ENCODE measurements around the gene RFX1.
"Not testable (repeated sequence)": the region's sequence is repeated elsewhere in the genome, so short reads cannot be mapped to it uniquely, and the experiment has no call there.

The RFX1 gene

GRCh38 chr19:14006085-14006765 lies at the start of gene RFX1:
Gene RFX1 (minus strand): TSS chr19:14006320. CDS start chr19:13993843, 12,477 bp downstream.
- peak; percentile 100 for DNase-seq

GRCh38 chr19:14055396-14055795 lies 49.3 kb upstream of the RFX1 start:
- DNase-seq, result no peak

DNA sequence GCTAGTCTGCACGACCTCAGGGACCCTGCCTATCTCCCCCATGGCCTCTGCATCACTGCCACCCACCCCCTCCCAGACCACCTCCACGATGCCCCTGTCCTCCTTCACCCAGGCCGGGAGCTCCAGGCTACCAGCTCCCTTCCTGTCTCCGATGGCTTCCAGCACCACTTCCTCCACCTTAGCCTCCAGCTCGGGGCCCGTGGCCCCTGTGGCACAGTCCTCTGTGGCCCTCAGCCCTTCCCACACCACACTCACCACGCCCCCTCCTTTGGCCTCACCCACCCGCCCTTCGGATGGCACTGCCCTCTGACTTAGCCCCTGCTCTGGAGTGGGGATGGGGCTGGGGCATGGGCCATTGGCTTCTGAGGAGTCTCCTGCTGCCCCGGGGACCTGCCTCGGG lies 48.6 kb upstream of the RFX1 start:
- no peak for DNase-seq

DNA sequence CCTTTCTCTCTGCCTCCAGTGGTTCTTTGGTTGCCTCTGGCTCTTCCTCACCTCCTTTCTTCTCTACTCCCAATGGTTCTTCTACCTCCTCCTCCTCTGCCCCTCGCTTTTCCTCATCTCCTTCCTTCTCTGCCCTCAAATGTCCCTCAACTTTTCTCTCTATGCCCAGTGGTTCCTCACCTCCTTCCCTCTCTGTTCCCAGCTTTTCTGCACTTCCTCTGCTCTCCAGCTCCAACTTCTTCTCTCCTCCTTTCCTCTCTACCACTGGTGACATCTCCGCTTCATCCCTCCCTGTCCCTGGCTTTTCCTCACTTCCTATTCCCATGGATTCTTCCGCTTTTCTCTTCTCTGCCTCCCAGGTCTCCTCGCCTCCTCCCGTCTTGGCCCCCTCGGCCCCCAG lies 48.0 kb upstream of the RFX1 start:
- no peak for DNase-seq

- DNase-seq, result no peak
Observed at GRCh38 chr19:14053500-14053899, 47.4 kb upstream of the RFX1 start.

DNA sequence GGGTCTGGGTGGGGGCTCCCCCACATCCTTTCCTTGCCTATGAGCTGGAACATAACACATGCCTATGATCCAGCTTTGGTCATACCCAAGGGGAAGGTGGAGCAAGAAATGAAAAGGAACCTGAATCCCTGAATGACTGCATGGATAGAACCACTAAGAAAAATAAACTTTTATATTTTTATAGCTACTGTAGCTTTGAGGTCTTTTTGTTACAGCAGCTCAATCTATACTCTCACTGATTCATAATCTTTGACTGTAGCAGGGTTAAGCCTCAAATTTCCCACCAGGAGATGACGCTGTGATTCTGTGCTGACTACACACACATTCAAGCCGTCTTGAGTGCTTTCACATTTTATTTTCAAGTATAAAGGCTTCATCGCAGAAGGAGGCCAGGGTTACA lies 46.9 kb upstream of the RFX1 start:
- DNase-seq, result no peak

DNA sequence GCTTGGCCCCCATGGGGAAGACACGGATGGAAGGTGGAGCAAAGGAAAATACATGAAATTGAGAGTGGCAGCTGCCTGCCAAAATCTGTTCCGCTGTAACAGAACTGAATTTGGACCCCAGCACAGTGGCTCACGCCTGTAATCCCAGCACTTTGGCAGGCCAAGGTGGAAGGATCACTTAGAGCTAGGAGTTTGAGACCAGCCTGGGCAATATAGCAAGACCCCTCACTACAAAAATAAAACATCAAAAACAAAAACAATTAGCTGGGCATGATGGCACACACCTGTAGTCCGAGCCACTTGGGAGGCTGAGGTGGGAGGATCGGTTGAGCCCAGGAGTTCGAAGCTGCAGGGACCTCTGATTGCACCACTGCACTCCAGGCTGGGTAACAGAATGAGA lies 46.4 kb upstream of the RFX1 start:
- DNase-seq, result no peak

DNA sequence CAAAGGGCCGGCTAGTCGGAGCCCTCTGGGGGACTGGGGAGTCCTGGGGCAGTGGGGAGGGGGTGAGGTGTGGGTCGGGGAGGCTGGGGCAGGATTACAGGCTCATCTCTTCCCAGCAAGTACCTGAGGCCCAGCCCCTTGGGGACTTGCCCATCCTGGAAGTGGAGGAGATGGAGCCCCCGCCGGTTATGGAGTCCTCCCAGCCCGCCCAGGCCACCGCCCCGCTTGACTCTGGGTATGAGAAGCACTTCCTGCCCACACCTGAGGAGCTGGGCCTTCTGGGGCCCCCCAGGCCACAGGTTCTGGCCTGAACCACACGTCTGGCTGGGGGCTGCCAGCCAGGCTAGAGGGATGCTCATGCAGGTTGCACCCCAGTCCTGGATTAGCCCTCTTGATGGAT lies 45.9 kb upstream of the RFX1 start:
- DNase-seq, result no peak

DNA sequence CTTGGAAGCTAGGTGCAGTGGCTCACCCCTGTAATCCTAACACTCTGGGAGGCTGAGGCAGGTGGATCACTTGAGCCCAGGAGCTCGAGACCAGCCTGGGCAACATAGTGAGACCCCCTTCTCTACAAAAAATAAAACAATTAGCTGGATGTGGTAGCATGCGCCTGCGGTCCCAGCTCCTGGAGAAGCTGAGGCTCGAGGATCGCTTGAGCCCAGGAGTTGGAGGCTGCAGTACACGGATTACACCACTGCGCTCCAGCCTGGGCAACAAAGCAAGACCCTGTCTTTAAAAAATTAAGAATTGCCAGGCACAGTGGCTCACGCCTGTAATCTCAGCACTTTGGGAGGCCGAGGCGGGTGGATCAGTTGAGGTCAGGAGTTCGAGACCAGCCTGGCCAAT lies 44.8 kb upstream of the RFX1 start:
- not testable (repeated sequence) for DNase-seq

DNA sequence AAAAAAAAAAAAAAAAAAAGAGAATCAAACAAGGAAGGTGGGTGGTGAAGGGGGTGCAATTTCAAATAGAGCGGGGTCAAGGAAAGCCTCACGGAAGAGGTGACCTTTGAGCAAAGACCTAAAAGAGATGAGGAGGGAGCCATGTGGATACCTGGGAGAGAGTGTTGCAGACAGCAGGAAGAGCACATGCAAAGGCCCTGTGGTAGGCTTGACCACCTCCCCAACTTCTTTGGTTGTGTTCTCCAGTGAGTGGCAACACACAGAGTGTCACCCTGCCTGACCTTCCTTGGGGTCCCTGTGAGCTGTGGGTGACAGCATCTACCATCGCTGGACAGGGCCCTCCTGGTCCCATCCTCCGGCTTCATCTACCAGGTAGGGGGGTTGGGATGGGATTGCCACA lies 44.4 kb upstream of the RFX1 start:
- DNase-seq, result no peak

- no peak for DNase-seq
Observed at GRCh38 chr19:14048443-14049153, 42.5 kb upstream of the RFX1 start.

DNA sequence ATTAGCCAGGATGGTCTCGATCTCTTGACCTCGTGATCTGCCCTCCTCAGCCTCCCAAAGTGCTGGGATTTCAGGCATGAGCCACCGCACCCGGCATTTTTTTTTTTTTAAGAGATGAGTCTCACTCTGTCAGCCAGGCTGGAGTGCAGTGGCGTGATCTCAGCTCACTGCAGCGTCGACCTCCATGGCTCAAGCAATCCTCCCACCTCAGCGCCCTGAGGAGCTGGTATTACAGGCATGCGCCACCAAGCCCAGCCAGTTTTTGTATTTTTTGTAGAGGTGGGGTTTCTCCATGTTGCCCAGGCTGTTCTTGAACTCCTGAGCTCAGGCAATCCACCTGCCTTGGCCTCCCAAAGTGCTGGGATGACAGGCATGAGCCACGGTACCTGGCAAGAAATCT lies 41.7 kb upstream of the RFX1 start:
- DNase-seq, result not testable (repeated sequence)

DNA sequence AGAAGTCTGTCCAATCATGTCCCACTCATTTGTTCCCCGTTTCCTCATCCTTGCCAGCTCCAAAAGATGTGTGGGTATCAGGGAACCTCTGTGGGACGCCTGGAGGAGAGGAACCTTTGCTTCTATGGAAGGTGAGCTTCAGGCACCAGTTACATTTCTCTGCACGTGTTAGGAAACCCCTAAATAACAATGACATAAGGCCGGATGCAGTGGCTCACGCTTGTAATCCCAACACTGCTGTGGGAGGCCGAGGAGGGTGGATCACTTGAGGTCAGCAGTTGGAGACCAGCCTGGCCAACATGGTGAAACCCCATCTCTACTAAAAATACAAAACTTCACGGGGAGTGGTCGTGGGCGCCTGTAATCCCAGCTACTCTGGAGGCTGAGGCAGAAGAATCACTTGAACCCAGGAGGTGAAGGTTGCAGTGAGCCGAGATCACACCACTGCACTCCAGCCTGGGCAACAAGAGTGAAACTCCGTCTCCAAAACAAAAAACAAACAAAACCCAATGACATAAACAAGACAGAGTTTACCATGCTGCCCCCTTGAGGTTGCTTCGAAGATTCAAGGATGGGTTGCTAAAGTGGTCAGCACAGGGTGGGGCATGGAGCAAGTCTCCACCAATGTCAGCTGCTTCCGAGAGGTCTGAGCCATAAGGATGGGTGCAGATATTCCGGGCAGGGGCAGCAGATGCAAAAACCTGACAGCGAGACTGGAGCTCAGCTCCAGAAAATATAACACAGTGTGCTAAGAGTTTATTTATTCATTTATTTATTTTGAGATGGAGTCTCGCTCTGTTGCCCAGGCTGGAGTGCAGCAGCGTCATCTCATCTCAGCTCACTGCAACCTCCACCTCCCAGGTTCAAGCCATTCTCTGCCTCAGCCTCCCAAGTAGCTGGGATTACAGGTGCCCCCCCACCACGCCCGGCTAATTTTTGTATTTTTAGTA lies 36.8 kb upstream of the RFX1 start:
- not testable (repeated sequence) for DNase-seq

- no peak for DNase-seq
Observed at GRCh38 chr19:14039181-14039580, 33.1 kb upstream of the RFX1 start.

DNA sequence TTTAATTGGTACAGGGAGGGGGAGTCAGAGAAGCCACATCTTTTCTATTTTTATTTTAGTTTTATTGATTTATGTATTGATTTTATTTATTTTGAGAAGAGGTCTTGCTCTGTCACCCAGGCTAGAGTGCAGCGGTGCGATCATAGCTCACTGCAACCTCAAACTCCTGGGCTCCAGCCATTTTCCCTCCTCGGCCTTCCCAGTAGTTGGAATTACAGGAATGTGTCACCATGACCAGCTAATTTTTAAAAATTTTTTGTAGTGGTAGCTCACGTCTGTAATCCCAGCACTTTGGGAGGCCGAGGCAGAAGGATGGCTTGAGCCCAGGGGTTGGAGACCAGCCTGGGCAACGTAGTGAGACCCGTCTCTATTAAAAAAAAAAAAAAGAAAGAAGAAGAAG lies 29.6 kb upstream of the RFX1 start:
- no peak for DNase-seq

DNA sequence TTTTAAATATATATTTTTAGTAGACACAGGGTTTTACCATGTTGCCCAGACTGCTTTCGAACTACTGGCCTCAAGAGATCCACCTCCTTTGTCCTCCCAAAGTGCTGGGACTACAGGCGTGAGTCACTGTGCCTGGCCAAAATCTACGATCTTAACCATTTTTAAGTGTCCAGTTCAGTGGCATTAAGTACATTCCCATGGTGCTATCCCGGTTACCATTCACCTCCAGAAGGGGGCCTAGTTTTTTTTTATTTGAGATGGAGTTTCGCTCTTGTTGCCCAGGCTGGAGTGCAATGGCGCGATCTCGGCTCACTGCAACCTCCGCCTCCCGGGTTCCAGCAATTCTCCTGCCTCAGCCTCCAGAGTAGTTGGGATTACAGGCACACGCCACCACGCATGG lies 29.0 kb upstream of the RFX1 start:
- DNase-seq, result not testable (repeated sequence)

GRCh38 chr19:14033946-14034345 lies 27.8 kb upstream of the RFX1 start:
- no peak for DNase-seq

DNA sequence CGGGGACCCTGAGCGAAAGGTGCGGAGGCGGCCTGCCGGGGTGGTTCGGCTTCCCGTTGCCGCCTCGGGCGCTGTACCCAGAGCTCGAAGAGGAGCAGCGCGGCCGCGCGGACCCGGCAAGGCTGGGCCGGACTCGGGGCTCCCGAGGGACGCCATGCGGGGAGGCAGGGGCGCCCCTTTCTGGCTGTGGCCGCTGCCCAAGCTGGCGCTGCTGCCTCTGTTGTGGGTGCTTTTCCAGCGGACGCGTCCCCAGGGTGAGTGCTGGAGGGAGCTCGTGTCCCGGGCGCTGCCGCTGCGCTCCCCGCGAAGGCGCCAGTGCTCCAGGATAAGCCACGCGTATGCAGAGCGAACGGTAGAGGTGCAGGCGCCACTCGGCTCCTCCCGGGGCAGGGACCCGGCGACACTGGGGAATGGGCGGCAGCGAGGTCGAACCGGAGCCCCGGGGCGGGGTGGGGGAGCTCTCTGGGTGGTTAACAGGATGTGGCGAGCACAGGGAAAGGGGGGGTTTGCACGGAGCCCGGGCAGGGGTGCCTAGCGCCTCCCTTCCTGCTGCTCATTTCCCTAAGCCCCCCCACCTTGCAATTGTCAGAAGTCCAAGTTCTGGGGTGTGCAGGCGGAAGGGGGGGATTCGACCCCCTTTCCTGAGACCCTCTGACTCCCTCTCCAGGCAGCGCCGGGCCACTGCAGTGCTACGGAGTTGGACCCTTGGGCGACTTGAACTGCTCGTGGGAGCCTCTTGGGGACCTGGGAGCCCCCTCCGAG lies 25.8 kb upstream of the RFX1 start, which contains the start of gene IL27RA:
IL27RA (plus strand) TSS at position 44 of the 762 bp plus-strand sequence; CDS start at position 155, 111 bp downstream.
- DNase-seq, result no peak

DNA sequence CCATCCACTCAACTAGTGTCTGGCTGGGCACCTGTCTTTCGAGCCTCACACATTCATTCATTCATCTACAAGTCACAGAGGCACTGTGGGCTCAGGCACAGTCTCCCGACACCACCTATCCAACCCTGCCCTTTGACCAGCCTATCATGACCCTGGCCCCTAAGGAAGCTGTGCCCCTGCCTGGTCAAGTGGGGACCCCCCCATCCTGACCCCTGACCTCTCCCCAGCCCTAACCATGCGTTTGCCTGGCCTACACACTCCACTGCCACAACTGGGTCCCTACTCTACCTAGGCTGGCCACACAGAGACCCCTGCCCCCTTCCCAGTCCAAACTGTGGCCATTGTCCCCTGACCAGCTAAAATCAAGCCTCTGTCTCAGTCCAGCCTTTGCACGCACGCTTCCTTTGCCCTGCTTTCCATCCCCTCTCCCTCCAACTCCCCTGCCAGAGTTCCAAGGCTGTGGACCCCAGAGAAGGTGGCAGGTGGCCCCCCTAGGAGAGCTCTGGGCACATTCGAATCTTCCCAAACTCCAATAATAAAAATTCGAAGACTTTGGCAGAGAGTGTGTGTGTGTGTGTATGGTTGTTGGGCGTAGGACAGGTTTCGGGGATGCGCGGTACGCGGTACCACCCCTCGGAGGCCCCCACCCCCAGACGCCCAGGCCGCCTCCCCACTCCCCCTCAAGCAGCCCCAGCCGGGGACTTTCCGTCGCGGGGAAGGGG lies 25.0 kb upstream of the RFX1 start:
- no peak for DNase-seq

- DNase-seq, result no peak
Observed at GRCh38 chr19:14028901-14029300, 22.8 kb upstream of the RFX1 start.

DNA sequence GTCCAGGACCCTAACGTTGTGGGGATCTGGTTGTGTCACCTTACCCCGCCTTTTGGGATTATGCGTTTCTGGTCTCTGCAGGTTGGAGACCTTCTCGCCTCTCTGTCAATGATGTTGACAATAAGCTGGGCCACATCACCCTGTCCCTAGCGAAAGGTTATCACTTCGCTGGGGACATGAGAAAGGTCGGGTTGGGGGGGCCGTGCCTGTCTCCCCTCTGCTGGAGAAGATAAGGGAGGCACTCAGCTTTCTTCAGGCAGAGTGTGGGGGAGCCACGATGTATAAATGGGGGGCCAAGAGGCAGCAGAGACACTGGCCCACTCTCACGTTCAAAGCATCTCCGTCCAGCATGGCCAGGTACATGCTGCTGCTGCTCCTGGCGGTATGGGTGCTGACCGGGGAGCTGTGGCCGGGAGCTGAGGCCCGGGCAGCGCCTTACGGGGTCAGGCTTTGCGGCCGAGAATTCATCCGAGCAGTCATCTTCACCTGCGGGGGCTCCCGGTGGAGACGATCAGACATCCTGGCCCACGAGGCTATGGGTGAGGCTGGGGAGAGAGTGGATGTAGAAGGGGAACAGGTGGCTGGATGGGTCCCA lies 21.8 kb upstream of the RFX1 start, which contains the start of gene RLN3:
RLN3 (plus strand) TSS at position 293 of the 595 bp plus-strand sequence; CDS start at position 350, 57 bp downstream.
- no peak for DNase-seq

Measured in DMS 273 treated with DMSO at 0.1 percent for 48 hours (cell line).